Retina (tissue), 1 donor: ENCODE measurements around the gene KDM4B.

Experiments
- DNase-seq: peaks from one replicate; pipeline ENCODE4 v3.0.0-alpha.2; 2016

The KDM4B gene

DNA sequence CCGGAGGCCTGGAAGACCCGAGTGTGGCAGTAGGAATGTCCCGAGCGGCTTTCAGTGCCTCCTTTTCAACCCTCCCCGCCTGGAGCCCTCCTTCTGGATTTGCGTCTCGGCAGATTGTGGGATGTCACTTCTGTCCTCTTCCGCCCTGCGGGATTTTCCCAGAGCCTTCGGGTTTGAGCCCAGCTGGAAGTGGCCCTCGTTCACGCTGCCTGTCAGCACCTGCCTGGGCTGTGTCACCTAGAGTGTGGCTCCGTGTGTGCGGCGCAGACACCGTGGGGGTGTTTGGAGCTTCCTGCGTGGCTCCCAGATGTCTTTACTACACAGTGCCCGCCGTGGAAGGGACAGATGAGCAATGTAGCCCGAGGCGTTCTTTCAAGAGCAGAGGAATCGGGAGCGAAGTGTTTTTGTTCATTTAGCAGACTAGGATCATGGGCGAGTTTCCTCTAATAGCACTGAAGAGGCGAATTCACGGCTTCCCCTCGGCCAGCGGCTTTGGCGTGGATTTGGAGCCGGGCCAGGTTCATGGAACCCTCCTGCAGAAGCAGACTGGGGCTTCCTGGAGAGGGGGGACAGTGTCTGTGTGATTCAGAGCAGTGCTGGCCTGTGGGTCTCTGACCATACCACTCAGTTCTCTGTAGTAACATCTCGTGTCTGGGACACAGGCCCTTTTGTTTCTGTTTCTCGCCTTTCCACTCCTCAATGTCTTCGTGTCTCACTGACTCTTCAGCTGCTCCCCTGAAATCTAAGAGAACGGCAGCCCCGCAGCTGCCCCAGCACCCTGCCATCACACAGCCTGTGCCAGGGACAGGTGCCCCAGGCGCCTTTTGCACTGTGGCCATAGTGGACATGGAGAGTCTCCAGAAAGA, 68.0 kb downstream of the KDM4B start:
- DNase-seq, result peak; percentile 73

DNA sequence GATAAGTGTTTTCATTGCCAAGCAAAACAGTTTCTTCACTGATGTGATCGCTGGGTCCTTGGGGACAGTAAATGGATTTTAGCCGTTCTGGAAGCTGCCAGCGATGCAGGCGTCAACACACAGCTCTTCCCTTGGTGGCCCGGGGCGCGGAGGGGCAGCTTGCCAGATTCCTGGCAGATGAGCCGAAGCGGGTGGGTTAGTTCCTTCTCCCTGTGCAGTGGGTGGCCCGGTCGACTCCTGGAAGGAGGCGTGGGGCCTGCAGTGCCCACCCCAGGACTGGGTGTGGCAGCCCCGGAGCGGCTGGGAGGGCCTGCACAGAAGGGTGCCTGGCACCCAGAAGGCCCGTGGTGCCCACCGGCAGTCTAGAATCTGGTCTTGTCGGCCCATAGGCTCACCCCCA, 69.0 kb downstream of the KDM4B start:
- DNase-seq, result peak; percentile 54

DNA sequence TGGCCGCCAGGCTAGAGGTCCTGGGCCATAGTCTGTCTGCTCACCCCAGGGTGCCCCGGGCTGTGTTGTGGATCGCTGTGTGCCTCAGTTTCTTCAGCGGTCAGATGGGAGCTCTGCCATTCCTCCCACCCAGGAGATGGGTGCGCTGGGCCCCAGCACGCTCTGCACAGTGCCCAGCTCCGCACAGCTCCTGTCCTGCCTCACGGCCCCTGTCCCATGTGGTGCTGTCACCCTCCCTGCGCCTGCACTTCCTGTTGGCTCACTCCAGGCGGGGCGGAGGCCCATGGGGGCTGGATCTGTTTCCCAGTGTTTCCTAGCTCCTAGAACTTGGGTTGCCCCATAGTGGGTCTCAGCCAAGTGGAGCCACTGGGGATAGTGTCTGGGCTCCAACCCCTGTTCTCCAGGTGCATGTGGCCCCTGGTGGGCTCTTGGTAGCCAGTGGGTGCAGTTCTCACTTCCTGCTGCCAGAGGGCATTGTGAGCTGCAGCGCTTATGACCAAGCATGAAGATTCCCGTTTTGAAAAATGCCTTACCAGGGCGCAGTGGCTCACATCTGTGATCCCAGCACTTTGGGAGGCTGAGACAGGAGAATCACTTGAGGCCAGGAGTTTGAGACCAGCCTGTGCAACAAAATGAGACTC, 69.8 kb downstream of the KDM4B start:
- no peak for DNase-seq

DNA sequence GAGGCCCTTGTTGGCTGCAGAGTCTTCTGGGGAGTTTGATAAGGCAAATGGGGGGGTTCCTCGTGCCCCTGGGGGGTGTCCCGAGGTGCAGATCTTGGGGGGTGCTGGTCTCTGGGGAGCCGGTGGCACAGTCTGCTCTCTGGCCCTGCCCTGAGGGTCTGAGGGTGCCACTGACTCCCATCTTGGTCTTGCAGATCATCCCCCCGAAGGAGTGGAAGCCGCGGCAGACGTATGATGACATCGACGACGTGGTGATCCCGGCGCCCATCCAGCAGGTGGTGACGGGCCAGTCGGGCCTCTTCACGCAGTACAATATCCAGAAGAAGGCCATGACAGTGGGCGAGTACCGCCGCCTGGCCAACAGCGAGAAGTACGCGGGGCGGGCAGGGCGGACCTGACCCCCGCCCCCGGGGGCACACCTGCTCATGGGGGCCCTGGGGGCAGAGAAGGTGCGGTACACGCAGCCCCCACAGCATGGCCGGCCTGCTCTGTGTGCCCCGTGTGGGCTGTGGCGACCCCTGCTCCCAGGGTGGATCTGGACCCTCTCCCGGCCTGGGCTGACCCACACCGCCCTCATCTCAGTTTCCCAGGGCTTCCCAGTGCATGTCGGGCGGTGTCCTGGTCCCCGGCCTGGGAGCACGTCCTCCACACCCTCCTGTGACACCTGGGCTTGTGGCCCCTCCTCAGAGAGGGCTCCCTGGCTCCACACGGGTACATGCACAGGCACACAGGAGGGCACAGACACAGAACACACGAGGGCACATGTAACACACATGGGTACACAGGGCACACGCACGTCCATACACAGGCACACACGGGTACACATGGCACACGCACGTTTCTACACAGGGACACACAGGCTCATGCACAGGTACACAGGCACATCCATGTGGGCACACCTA, 71.0 kb downstream of the KDM4B start:
- no peak for DNase-seq

DNA sequence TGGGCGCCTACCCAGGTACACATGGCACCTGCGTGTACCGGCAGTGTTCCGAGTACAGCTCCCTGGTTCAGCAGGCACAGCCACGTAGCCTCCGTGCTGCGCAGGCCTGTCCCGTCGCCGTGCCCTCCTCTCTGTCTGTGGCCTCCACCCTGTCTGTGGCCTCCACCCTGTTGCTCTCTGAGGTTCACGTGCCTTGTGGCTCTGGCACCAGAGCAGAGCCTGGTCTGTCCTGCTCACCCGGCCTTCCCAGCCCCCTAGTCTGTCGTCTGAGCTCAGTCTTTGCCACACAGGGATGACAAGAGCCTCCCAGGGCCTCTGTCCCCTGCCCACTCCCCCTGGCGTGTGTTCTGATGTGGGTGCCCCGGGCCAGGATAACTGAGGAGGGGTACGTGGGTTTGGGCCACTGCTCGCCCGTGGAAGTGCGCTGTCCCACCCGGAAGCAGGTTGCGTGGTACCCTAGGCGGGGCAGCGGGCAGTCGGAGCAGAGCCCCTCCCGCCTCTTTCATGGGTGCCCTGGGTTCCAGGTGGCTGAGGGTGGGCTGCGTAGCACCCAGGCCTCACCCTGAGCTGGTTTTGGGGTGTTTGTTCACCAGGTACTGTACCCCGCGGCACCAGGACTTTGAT, 71.7 kb downstream of the KDM4B start:
- DNase-seq, result no peak

DNA sequence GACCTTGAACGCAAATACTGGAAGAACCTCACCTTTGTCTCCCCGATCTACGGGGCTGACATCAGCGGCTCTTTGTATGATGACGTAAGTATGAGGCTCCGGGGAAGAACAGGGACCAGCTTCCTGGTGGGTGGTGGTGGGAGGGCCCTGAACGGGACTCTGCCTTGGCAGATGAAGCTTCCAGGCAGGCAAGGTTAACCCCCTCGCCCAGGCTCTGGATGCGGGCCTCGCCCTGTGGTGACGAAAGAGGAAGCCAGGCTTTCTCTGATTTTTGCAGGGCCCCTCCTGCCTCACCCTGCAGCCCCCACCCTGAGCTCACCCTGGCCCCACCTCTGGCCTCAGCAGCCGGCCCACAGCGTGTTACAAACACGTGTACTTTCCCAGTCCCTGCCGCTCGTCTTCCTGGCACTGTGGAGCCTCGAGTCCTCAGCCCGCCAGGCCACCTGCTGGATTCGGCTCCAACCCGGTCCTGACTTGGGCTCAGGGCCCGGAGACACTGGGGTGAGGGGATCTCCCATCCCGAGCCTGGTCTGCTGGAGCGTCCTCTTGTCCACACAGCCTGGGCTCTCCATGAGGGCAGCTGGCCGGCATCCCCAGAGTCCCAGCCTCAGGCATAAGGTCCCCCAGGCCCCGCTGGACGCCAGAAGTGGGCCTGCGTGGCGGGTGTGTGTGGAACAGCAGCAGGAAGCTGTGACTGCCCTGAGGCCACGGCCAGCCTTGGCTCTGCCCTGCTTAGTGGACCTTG, 72.4 kb downstream of the KDM4B start:
- no peak for DNase-seq

DNA sequence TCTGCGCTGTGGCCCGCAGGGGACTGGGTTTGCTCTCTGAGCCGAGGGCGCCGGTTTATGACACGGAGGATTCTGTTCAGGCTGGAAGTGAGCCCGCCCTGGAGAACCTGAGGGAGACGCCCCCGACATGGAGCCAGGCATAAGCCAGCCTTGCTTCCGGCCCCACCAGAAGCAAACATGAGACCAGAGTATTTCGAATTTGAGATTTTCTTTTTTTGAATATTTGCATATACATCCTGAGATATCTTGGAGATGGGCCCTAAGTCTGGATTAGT, 72.9 kb downstream of the KDM4B start:
- DNase-seq, result no peak

DNA sequence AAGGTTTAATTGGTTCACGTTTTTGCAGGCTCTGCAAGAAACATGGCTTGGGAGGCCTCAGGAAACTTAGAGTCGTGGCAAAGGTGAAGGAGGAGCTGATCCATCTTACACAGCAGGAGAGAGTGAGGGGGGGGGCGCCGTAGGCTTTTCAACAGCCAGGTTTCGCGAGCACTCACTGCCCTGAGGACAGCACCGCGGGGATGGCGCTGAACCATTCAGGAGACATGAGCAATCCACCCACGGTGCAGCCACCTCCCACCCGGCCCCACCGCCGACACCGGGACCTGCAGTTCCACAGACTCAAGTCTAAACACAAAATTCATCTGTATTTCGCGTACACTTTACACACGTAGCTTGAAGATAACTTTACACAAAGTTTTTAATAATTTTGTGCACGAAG, 73.6 kb downstream of the KDM4B start:
- DNase-seq, result no peak

DNA sequence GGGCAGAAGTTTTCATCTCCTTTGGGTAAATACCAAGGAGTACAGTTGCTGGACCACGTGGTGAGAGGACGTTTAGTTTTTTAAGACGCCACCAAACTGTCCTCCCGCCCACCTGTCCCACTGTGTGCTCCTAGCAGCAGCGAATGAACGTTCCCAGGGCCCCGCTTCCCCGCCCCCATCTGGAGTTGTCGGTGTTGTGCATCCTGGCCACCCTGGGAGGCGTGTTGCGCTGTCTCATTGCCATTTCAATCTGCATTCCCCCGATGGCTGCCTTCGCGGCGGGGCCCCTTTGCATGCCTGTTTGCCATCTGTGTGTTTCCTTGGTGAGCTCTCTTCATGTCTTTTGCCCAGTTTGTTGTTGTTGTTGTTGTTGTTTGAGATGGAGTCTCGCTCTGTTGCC, 76.1 kb downstream of the KDM4B start:
- no peak for DNase-seq

DNA sequence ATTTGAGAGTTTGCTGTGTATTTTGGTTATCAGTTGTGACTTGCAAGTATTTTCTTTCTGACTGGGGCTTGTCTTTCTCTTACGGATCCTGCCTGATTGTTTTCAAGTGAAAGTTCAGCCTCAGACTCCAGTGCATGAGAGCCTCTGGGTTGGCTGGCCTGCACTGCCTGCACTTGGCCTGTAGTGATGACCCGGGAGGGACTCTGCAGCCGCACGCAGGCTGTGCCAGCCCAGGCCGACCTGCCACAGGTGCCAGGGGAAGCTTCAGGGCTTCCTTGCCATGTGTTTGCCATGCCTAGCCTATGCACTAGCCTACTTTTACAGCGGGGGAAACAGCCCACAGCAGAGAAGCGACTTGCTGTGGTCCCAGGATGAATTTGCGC, 77.0 kb downstream of the KDM4B start:
- DNase-seq, result no peak

DNA sequence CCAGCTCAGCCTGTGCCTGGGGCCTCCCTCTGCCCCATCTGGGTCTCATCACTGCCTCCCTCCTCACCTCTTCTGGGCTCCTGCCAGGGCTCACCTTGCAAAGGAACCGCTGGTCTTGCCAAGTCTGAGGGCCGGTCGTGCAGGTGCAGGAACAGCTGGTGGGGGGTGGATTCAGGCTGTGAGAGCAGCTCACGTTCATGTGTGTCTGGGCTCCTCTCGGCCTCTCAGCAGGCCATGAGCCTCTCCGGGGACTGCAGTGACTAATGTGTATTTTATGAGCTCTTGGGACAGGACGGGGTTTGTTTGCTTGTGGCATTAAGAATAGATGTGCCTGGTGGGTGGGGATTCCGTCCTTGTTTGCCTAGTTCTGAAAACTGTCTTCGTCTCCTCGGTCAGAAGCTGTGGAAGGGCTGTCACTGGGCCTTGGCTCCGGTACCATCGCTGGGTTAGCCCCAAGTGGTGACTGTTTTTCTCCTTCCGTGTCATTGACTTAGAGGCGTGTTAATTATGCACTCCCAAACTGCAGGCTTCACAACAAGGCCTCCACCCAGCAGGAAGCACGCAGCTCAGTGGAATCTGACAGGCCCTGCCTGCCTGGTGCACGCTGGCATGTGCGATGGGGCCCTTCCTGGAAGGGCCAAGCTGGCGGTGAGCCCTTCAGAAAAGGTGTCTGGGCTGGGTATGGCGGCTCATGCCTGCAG, 77.6 kb downstream of the KDM4B start:
- peak; percentile 56 for DNase-seq

DNA sequence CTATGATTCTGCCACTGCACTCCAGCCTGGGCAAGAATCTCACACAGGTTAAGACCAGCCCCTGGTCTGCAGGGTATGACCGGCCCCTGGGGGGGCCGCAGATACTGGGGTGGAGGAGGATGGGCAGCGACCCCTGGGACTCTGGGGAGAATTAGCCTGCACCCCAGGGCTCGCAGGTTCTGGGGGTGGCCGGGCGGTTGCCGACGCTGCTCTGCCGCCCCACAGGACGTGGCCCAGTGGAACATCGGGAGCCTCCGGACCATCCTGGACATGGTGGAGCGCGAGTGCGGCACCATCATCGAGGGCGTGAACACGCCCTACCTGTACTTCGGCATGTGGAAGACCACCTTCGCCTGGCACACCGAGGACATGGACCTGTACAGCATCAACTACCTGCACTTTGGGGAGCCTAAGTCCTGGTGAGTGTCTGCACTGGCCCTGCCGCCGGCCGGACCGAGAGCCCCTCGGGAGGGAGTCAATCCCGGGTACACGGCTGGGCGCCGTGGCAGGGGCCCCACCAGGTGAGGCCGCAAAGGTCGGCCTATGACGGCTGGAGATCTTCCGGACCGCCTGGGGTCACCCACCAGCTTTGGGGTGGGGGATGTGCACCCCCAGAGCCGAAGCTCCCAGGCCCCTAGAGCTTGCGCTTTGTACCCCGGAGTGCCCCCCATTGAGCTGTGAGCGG, 78.5 kb downstream of the KDM4B start:
- DNase-seq, result no peak

DNA sequence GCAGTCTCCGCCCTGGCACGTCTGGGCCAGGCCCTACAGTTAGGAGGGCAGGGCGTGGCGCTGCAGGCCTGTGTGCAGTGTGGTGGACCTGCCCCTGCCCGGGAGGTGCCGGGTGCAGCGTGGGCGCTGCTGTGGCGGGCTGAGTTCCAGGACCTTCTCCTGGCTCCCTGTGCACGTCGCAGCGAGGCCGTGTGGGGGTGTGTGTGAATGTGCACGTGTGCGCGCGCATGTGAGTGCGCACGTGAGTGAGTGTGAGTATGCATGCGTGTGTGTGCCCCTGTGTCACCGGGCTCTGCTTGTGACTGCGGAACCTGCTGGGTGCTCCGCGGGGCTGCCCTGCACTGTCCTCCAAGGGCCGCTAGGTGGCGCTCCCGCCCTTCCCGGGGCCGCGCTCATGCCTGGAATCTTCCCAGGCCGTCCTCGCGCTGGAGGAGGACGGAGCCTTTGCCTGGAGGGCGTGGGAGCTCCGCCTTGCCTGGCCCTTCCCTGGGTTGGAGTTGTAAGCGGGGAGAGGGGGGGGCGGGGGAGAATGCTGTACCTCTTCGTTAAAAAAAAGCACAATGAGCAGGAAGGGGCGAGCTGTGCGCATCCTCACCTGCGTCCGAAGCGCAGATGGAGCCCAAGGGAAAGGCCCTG, 79.3 kb downstream of the KDM4B start:
- DNase-seq, result peak; percentile 97

DNA sequence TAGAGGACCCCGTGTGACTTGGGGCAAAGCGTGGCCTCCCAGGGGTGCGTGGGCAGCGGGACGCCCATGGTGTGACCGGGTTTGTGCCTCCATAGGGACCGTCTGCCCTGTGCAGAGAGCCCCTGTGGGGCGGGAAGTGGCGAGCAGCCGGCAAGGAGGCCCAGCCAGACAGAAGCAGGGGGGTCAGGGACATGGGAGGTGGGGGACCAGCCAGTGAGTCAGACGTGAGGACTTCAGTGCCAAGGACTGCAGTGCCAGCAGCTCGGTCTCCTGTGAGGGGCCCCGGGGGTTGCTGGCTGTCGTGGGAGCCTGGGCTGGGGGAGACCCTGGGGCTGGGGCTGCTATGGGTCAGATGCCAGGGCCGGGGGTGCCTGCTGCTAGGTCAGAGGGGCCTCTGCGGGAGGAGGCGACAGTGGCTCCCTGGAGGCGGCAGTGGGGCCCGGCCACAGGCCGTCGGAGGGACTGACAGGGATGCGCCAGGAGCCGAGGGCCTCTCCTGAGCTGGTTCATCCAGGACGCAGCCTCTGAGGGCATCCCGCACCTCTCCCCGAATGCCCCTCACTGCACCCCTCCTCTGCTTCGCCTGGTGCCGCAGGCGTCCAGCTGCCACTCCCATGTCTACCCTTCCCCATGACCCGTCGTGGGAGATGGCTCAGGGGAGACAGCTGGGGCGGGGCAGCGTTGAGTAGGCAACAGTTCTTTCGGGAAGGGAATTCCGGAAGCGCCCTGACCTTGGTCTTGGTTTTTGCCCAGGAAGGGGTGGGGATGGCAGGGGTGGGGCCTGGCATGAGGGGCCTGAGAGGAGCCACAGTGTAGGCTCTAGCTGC, 80.0 kb downstream of the KDM4B start:
- DNase-seq, result no peak

DNA sequence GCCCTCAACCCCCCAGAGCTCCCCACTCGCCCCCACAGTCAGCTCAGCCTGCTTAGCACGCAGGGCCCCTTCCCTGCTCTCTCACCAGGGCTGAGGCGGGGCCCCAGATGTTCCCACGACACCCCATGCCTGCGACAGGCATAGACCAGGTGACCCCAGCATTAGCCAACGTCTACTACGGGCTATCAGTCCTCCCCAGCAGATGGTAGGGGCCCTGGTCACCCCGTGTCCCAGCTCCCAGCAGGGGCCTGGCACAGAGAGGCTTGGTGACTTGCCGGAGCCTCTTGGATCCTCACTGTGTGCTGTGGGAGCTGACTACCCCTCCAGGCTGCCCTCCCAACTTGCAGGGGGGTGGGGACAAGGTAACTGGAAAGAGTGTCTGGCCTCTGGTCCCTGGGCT, 80.6 kb downstream of the KDM4B start:
- no peak for DNase-seq

DNA sequence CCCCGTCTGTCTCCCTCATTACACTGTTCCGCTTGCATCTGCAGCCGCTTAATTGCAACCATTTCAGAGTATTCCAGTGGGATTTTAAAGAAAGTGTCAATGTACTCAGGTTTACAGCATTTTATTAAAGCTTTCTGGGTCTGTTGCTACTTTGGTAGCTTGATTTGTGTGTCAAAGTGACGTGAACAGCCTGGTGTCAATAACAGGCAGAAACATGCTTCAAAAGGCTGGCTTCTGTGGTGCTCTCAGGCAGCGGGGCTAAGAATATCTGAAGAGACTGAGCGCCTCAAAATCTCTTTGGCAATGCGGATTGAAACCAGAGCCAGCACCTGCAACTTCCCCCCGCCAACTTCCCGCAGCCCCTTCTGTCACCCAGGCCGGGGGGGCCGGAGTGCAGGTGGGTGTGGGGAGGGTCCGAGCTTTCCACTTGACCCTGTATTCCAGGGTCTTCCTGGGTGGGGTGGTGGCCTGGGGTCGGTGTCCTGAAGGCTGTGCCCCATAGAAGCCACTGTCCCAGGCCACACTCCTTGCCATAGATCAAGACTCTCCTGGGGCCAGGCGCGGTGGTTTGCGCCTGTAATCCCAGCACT, 81.2 kb downstream of the KDM4B start:
- no peak for DNase-seq

DNA sequence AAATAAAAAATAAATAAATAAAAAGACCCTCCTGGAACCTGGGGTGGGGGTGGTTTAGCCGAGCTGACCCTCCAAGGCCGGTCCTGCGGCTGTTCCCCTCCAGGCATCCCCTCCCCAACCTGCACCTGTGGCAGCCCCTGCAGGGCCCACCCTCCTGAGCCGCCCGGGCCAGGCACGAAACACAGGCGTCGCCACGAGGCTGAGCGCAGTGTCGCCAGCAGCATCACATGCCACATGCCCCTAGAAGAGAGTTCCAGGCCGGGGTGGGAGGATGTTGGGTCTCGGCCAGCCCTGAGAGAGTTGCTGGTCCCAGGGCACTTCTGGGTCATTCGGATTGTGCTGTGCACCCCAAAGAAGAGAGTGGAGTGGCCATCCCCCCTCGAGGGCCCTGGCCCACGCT, 82.0 kb downstream of the KDM4B start:
- DNase-seq, result no peak

DNA sequence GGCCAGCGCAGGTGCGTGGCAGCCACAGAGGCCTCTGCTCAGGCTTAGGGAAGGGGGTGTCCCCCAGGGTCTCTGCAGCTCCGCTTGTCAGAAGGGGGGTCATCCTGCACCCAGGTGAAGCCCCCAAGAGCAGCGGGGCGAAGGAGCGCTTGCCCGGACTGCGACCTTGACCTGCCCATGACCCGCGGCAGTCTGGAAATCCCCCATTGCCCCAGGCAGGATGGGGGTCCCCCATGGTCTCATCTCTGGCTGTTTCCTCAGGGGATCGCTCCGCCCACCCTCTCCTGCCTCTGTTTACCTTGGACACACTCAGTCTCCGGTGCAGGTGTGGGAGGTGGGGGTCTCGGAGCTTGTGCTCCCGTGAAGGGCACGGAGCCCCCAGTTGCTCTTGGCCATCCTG, 82.7 kb downstream of the KDM4B start:
- DNase-seq, result no peak

DNA sequence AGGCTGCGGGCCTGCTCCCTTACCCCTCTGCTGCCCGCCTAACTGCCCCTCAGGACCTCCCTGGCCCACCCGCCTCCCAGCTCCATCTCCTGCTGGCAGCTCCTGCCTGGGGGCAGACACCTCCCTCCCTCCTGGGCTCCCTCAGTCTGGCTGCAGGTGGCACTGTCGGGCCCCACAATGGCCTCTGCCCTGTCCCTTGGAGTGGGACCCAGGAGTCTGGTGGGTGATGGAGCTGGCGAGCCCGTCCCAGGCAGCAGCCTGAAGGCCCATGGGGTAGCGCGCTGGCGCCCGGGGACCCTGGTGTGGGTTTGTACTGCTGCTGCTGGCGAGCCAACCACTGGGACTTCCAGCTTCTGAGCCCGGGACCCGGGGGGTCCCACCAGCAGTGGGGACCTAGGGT, 83.6 kb downstream of the KDM4B start:
- DNase-seq, result no peak
